SIG-M5 treated with dmso at 0.1 percent for 504 hours (cell line): ENCODE results near the gene NPHP3.
"Not testable (repeated sequence)": the region's sequence is repeated elsewhere in the genome, so short reads cannot be mapped to it uniquely, and the experiment has no call there.

Source experiments
- DNase-seq: peaks from one replicate; lab custom pipeline; 2025; ENCODE audit not compliant: unreplicated experiment; lab: John Stamatoyannopoulos, UW

The NPHP3 gene

GRCh38 chr3:132643366-132643765 lies 78.8 kb downstream of the NPHP3 start:
- DNase-seq = no peak

GRCh38 chr3:132642539-132642847 lies 79.7 kb downstream of the NPHP3 start:
- no peak for DNase-seq

GRCh38 chr3:132641837-132642538 lies 80.2 kb downstream of the NPHP3 start:
- DNase-seq = peak; percentile 78

GRCh38 chr3:132641427-132641826 lies 80.8 kb downstream of the NPHP3 start:
- not testable (repeated sequence) for DNase-seq

- DNase-seq = no peak
Observed at GRCh38 chr3:132638706-132639105, 83.5 kb downstream of the NPHP3 start.

GRCh38 chr3:132637590-132637989 lies 84.6 kb downstream of the NPHP3 start:
- DNase-seq = no peak

DNA sequence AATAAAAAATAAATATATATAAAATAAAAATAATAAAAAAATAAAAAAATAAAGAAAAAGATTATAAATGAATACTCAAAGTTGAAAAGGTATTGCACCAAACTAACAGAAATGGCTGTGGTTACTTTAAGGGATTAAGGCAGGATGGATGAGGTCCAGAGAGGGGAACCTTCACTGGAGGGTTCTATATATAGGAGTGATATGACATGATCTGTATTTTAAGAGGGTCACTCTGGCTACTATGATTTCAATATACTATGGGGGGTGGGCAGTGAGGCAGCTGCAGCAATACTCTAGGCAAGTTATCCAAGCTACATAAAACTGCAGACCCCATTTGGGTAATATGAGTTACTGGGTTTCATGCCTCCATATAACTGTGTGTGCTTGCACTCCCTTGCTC lies 87.2 kb downstream of the NPHP3 start:
- DNase-seq = no peak
